Liver (tissue), 9 donors: Measurements from ENCODE around the gene AGPAT2. TPM values are rescaled to one million over a fixed set of nuclear protein-coding genes. Genes with fewer than 3 reads are reported as not detected.

Source experiments
- DNase-seq: peaks from one replicate; pipeline ENCODE4 v3.0.0-alpha.2; 2017; ENCODE audit warnings: low spot score
- H3K27ac ChIP-seq, 2 donors: one replicate each; pipeline ENCODE4 v1.7.0; 2013; ENCODE audit warnings: inconsistent platforms in 2 of 2, low read length in 2 of 2, control low read depth in 1 of 2, low read depth in 1 of 2, mild to moderate bottlenecking in 1 of 2
- H3K27me3 ChIP-seq, 4 donors: one replicate each; pipeline versions ENCODE4 v1.6.1 to v1.7.0; 2013; ENCODE audit warnings: low read length in 3 of 4, inconsistent platforms in 1 of 4, mild to moderate bottlenecking in 1 of 4, moderate library complexity in 1 of 4; ENCODE audit not compliant: control insufficient read depth in 4 of 4, insufficient read depth in 4 of 4
- H3K36me3 ChIP-seq, 4 donors: one replicate each; pipeline versions ENCODE4 v1.6.1 to v1.7.0; 2013; ENCODE audit warnings: low read length in 3 of 4, mild to moderate bottlenecking in 3 of 4, low read depth in 1 of 4, moderate library complexity in 1 of 4; ENCODE audit not compliant: control insufficient read depth in 4 of 4, insufficient read depth in 3 of 4
- H3K4me1 ChIP-seq, 4 donors: one replicate each; pipeline versions ENCODE4 v1.6.1 to v1.7.0; 2013; ENCODE audit warnings: low read length in 3 of 4, mild to moderate bottlenecking in 3 of 4, moderate library complexity in 1 of 4; ENCODE audit not compliant: control insufficient read depth in 4 of 4, insufficient read depth in 4 of 4
- H3K4me3 ChIP-seq, 3 donors: one replicate each; pipeline versions ENCODE4 v1.6.1 to v1.7.0; 2013; ENCODE audit warnings: low read length in 3 of 3, control low read depth in 1 of 3, low read depth in 1 of 3, mild to moderate bottlenecking in 1 of 3
- H3K9ac ChIP-seq, 2 donors: one replicate each; pipeline ENCODE4 v1.7.0; 2013; ENCODE audit warnings: low read length in 2 of 2, mild to moderate bottlenecking in 2 of 2, moderate library complexity in 2 of 2, control low read depth in 1 of 2, low read depth in 1 of 2
- H3K9me3 ChIP-seq, 4 donors: one replicate each; pipeline versions ENCODE4 v1.6.1 to v1.7.0; 2013; ENCODE audit warnings: low read length in 3 of 4; ENCODE audit not compliant: control insufficient read depth in 4 of 4
- EGR1 ChIP-seq, 2 donors: IDR thresholded peaks; 2 replicates each; pipeline ENCODE4 v1.6.1; 2016 to 2018; ENCODE audit warnings: antibody characterized with exemption in 2 of 2, low read depth in 2 of 2
- FOXA1 ChIP-seq: IDR thresholded peaks from 2 replicates; pipeline ENCODE4 v1.6.1; 2016; ENCODE audit warnings: antibody characterized with exemption
- FOXA2 ChIP-seq: IDR thresholded peaks from 2 replicates; pipeline ENCODE4 v1.6.1; 2016; ENCODE audit warnings: antibody characterized with exemption
- HNF4A ChIP-seq, 2 donors: conservative IDR thresholded peaks; 2 replicates each; pipeline ENCODE4 v1.6.1; 2016; ENCODE audit warnings: antibody characterized with exemption in 2 of 2, mild to moderate bottlenecking in 2 of 2
- HNF4G ChIP-seq: IDR thresholded peaks from 2 replicates; pipeline ENCODE4 v1.6.1; 2016; ENCODE audit warnings: antibody characterized with exemption
- JUND ChIP-seq, 2 donors: IDR thresholded peaks; 2 replicates each; pipeline ENCODE4 v1.6.1; 2016; ENCODE audit warnings: antibody characterized with exemption in 2 of 2
- RXRA ChIP-seq, 2 donors: IDR thresholded peaks; 2 replicates each; pipeline ENCODE4 v1.6.1; 2017 to 2018; ENCODE audit warnings: antibody characterized with exemption in 2 of 2, mild to moderate bottlenecking in 1 of 2
- SP1 ChIP-seq: IDR thresholded peaks from 2 replicates; pipeline ENCODE4 v1.6.1; 2018; ENCODE audit warnings: antibody characterized with exemption, mild to moderate bottlenecking
- TAF1 ChIP-seq: conservative IDR thresholded peaks from 2 replicates; pipeline ENCODE4 v1.6.1; 2016; ENCODE audit warnings: antibody characterized with exemption, mild to moderate bottlenecking
- YY1 ChIP-seq: IDR thresholded peaks from 2 replicates; pipeline ENCODE4 v1.6.1; 2016; ENCODE audit warnings: antibody characterized with exemption, mild to moderate bottlenecking
- WGBS: extraction: QIAGEN DNeasy Blood & Tissue Kit; methylation state at CpG from one replicate; pipeline ENCODE4 v1.1.7; 2013; 5-methylcytosine and 5-hydroxymethylcytosine counted together
- polyA plus RNA-seq, 2 donors: library from polyadenylated mRNA; stranded (reverse) in 1 of 2; unstranded in 1 of 2; fragments of 200-250 nt in 1 of 2; fragments of >200 nt in 1 of 2; fragmentation: Nextera tagmentation in 1 of 2; extraction: Ambion mirVana in 1 of 2; gene quantifications; one replicate each; pipeline versions ENCODE4 v1.2.1 to v1.2.3, GENCODE V29; 2013 to 2015
- total RNA-seq, 2 donors: library from RNA; depleted of rRNA; stranded (reverse); fragments of >200 nt; gene quantifications; one replicate each; pipeline ENCODE4 v1.2.3, GENCODE V29; 2014
- TF ChIP-seq, protein P1 (sequence below): IDR thresholded peaks from 2 replicates; pipeline ENCODE4 v1.6.1; 2016; ENCODE audit warnings: antibody characterized with exemption, mild to moderate bottlenecking
- TF ChIP-seq, protein P2 (sequence below): fragments of 150-350 bp; IDR thresholded peaks from 2 replicates; pipeline ENCODE4 v1.5.1; 2017; ENCODE audit warnings: improper control_type of control experiment, low read depth, low read length; ENCODE audit not compliant: missing input control
- donor health status: healthy.
- donor health status: healthy.
- donor health status: healthy.
- donor health status: healthy.
- donor health status: healthy.

The AGPAT2 gene
- total and polyA plus RNA-seq, 4 donors: 75.1 to 222 (median 212) TPM

DNA sequence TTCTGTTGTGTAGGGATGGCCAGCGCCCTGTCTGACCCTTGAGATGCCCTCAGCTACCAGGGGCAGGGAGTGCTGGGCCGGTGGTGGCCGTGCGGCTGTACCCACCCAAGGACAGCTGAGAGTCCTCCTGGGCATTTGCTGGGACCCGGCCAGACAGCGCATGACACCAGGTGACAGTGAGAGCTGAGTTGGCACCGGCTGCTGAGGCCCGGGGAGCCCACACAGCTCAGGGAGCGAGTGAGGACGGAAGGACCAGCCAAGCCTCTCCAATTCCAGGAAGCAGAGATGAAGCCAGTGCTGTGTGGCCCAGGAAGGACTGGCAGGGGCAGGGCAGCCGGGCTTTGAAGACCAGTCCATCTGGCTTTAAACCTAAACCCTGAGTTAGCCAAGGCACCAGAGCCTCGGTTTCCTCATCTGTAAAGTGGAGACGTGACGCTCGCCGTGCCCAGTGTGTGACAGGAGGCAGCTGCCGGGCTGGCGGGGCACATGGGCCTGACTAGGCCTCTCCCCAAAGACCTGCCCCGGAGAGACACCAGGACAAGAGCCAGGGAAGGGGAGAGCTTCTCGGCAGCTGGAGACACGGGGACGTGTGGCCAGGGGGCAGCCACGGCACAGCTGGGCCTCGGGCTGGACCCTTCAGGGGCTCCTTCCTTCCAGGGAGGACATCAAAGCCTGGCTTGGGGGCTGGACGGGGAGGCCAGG, 3.0 kb upstream of the AGPAT2 start:
- DNase-seq: no peak
- TF ChIP-seq RXRA (IDR thresholded peaks at IDR 0.05) (peak in 1 of 2 donors; percentile 44), YY1 (no peak), HNF4A (conservative IDR thresholded peaks at IDR 0.05) (peak in 1 of 2 donors; percentile 25)
- 44% methylated on average over 25 of the region's 25 CpGs for WGBS

DNA sequence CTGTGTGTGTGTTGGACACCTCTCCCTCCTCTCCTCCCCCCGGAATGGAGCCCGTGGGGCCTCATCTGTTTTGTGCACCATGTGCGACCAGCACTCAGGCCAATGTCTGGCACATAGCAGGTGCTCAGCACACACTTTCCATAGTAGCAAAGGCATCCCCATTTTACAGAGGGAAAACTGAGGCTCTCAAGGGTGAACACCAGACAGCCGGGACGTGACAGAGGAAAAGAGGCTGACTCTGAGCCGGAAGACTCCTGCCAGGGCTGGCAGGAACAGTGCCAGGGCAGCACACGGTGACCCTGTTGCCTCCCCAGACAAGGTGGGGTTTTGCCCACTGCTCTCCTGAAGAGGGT, 1.8 kb upstream of the AGPAT2 start:
- peak overlapping the region; percentile 22 to 91 for H3K27ac ChIP-seq
- H3K4me1 ChIP-seq: peaks cover 32 to 73% (median 60%) of the 10 kb centered on the region in 4 donors
- no peaks in the 10 kb centered on the region for H3K27me3 ChIP-seq
- H3K9me3 ChIP-seq: no peaks in the 10 kb centered on the region
- TF ChIP-seq FOXA2: no peak
- no peak for TF ChIP-seq JUND (IDR thresholded peaks at IDR 0.05)
- TF ChIP-seq EGR1 (IDR thresholded peaks at IDR 0.05; ENCODE audit: low read depth in 2 of 2): no peak
- TF ChIP-seq HNF4G: no peak
- no peak for TF ChIP-seq RXRA (IDR thresholded peaks at IDR 0.05)
- no peak for TF ChIP-seq TAF1
- no peak for TF ChIP-seq SP1
- no peak for TF ChIP-seq FOXA1
- TF ChIP-seq, protein P1, sequence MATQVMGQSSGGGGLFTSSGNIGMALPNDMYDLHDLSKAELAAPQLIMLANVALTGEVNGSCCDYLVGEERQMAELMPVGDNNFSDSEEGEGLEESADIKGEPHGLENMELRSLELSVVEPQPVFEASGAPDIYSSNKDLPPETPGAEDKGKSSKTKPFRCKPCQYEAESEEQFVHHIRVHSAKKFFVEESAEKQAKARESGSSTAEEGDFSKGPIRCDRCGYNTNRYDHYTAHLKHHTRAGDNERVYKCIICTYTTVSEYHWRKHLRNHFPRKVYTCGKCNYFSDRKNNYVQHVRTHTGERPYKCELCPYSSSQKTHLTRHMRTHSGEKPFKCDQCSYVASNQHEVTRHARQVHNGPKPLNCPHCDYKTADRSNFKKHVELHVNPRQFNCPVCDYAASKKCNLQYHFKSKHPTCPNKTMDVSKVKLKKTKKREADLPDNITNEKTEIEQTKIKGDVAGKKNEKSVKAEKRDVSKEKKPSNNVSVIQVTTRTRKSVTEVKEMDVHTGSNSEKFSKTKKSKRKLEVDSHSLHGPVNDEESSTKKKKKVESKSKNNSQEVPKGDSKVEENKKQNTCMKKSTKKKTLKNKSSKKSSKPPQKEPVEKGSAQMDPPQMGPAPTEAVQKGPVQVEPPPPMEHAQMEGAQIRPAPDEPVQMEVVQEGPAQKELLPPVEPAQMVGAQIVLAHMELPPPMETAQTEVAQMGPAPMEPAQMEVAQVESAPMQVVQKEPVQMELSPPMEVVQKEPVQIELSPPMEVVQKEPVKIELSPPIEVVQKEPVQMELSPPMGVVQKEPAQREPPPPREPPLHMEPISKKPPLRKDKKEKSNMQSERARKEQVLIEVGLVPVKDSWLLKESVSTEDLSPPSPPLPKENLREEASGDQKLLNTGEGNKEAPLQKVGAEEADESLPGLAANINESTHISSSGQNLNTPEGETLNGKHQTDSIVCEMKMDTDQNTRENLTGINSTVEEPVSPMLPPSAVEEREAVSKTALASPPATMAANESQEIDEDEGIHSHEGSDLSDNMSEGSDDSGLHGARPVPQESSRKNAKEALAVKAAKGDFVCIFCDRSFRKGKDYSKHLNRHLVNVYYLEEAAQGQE: no peak
- TF ChIP-seq, protein P2, sequence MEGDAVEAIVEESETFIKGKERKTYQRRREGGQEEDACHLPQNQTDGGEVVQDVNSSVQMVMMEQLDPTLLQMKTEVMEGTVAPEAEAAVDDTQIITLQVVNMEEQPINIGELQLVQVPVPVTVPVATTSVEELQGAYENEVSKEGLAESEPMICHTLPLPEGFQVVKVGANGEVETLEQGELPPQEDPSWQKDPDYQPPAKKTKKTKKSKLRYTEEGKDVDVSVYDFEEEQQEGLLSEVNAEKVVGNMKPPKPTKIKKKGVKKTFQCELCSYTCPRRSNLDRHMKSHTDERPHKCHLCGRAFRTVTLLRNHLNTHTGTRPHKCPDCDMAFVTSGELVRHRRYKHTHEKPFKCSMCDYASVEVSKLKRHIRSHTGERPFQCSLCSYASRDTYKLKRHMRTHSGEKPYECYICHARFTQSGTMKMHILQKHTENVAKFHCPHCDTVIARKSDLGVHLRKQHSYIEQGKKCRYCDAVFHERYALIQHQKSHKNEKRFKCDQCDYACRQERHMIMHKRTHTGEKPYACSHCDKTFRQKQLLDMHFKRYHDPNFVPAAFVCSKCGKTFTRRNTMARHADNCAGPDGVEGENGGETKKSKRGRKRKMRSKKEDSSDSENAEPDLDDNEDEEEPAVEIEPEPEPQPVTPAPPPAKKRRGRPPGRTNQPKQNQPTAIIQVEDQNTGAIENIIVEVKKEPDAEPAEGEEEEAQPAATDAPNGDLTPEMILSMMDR: no peak
- TF ChIP-seq YY1: no peak
- DNase-seq: no peak
- no peaks in the 10 kb centered on the region for H3K36me3 ChIP-seq
- H3K9ac ChIP-seq: no peak overlapping the region
- no peak overlapping the region for H3K4me3 ChIP-seq
- WGBS: 78% methylated on average over 7 of the region's 7 CpGs

More for the DNA sequence above, 3.0 kb upstream of the AGPAT2 start:
- Histone ChIP-seq H3K4me1 (peaks cover 29 to 73% (median 57%) of the 10 kb centered on the region in 4 donors), H3K27ac (peak overlapping the region; percentile 89 to 94), H3K36me3 (no peaks in the 10 kb centered on the region), H3K27me3 (no peaks in the 10 kb centered on the region), H3K9ac (no peak overlapping the region), H3K4me3 (no peak overlapping the region), H3K9me3 (no peaks in the 10 kb centered on the region)
